A673 (cell line): Measurements from ENCODE around the gene FUT4. TPM values are rescaled to one million over a fixed set of nuclear protein-coding genes. Genes with fewer than 3 reads are reported as not detected.

Source experiments
- BruUV-seq: library from RNA; stranded (reverse); fragments of 400-500 nt; replicated peaks from 2 replicates; lab custom pipeline; 2021; lab: Mats Ljungman, UMichigan
- CTCF ChIA-PET: fragments of 300-600 bp; sonication (Branson Sonifier 250); formaldehyde crosslinking; loops from one replicate; lab custom pipeline; 2022; ENCODE audit warnings: antibody characterized with exemption; lab: Charles Lee
- POLR2A ChIA-PET: fragments of 300-600 bp; sonication (Branson Sonifier 250); formaldehyde crosslinking; loops from one replicate; lab custom pipeline; 2022; ENCODE audit warnings: antibody characterized with exemption; ENCODE audit not compliant: low non-redundant PET; lab: Charles Lee
- DNase-seq: peaks from one replicate; pipeline ENCODE4 v3.0.0-alpha.2; 2015; ENCODE audit warnings: low spot score
- H3K27ac ChIP-seq: fragments of 200-600 bp; sonication (generic); 2 replicates; pipeline ENCODE4 v1.5.1; 2016; ENCODE audit warnings: mixed run types, low read depth, mild to moderate bottlenecking, mixed read lengths, antibody characterized with exemption, low read length; ENCODE audit not compliant: poor library complexity, severe bottlenecking
- H3K27me3 ChIP-seq: fragments of 200-600 bp; sonication (generic); replicated peaks from 2 replicates; pipeline ENCODE4 v1.6.1; 2017; ENCODE audit warnings: mixed run types, low read depth, mild to moderate bottlenecking, mixed read lengths, antibody characterized with exemption, low read length; ENCODE audit not compliant: insufficient read depth, poor library complexity
- H3K36me3 ChIP-seq: fragments of 200-600 bp; sonication (generic); 2 replicates; pipeline ENCODE4 v1.6.1; 2016; ENCODE audit warnings: mixed run types, mild to moderate bottlenecking, mixed read lengths, antibody characterized with exemption, low read length; ENCODE audit not compliant: insufficient read depth, poor library complexity, severe bottlenecking
- H3K4me1 ChIP-seq: fragments of 200-600 bp; sonication (generic); 2 replicates; pipeline ENCODE4 v1.6.1; 2017; ENCODE audit warnings: mixed run types, mild to moderate bottlenecking, mixed read lengths, antibody characterized with exemption, low read length; ENCODE audit not compliant: insufficient read depth, poor library complexity, severe bottlenecking
- H3K4me3 ChIP-seq: fragments of 200-600 bp; sonication (generic); 2 replicates; pipeline ENCODE4 v1.5.1; 2016; ENCODE audit warnings: low read depth, mixed run types, mild to moderate bottlenecking, mixed read lengths, low read length; ENCODE audit not compliant: poor library complexity, severe bottlenecking
- H3K9me3 ChIP-seq: fragments of 200-600 bp; sonication (generic); 2 replicates; pipeline ENCODE4 v1.6.1; 2016; ENCODE audit warnings: mixed run types, low read depth, mild to moderate bottlenecking, mixed read lengths, antibody characterized with exemption, low read length; ENCODE audit not compliant: poor library complexity, severe bottlenecking
- EZH2 ChIP-seq: fragments of 200-600 bp; sonication (generic); IDR thresholded peaks from 2 replicates; pipeline ENCODE4 v1.6.1; 2017; ENCODE audit warnings: borderline replicate concordance, low read depth, mild to moderate bottlenecking, mixed read lengths, antibody characterized with exemption, low read length; ENCODE audit not compliant: poor library complexity, severe bottlenecking
- intact Hi-C: fragments of 100-400 bp; cut with micrococcal nuclease; formaldehyde crosslinking; loops from one replicate; pipeline ENCODE4 v1.10.0; 2022; ENCODE audit not compliant: unreplicated experiment
- total RNA-seq: library from RNA; stranded (reverse); gene quantifications from 2 replicates; pipeline ENCODE4 v1.2.3, GENCODE V29; 2021
- TF ChIP-seq, protein P1 (sequence below): fragments of 300-800, 200-600 bp; sonication (generic); conservative IDR thresholded peaks from 2 replicates; pipeline ENCODE4 v1.5.1; 2017; ENCODE audit warnings: low read depth, mild to moderate bottlenecking, antibody characterized with exemption, low read length, moderate library complexity, mixed read lengths

The FUT4 gene
- total RNA-seq, 1 experiment from 2014 or later, result 7.7 TPM

DNA sequence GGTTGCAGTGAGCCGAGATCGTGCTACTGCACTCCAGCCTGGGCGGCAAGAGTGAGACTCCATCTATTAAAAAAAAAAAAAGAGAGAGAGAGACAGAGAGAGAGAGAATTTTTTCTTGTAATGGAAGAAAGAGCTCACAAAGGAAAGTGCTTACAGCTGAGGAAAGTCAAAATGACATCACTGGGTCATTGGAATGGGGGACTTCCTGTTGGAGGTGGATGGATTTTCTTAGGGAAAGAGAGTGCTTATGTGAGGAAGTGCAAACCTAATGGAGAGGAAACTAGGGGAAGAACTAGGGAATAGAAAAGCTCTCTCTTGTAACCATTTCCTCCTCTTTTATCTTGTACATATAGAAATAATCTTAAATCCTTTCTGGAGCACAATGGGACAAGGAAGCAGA lies 17.1 kb downstream of the FUT4 start:
- H3K36me3 ChIP-seq, result no peaks in the 10 kb centered on the region
- intact Hi-C loops, result no loop called here
- no peaks in the 10 kb centered on the region for H3K27me3 ChIP-seq
- DNase-seq, result no peak
- TF ChIP-seq, protein P1, sequence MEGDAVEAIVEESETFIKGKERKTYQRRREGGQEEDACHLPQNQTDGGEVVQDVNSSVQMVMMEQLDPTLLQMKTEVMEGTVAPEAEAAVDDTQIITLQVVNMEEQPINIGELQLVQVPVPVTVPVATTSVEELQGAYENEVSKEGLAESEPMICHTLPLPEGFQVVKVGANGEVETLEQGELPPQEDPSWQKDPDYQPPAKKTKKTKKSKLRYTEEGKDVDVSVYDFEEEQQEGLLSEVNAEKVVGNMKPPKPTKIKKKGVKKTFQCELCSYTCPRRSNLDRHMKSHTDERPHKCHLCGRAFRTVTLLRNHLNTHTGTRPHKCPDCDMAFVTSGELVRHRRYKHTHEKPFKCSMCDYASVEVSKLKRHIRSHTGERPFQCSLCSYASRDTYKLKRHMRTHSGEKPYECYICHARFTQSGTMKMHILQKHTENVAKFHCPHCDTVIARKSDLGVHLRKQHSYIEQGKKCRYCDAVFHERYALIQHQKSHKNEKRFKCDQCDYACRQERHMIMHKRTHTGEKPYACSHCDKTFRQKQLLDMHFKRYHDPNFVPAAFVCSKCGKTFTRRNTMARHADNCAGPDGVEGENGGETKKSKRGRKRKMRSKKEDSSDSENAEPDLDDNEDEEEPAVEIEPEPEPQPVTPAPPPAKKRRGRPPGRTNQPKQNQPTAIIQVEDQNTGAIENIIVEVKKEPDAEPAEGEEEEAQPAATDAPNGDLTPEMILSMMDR, result no peak
- TF ChIP-seq EZH2, result no peak
- ChIA-PET CTCF (no interaction called here), POLR2A (no interaction called here)
- no peak overlapping the region for H3K4me3 ChIP-seq
- no peak overlapping the region for H3K27ac ChIP-seq
- H3K4me1 ChIP-seq, result peaks cover 9% of the 10 kb centered on the region
- BruUV-seq, result no TSS peak
- H3K9me3 ChIP-seq, result no peaks in the 10 kb centered on the region

DNA sequence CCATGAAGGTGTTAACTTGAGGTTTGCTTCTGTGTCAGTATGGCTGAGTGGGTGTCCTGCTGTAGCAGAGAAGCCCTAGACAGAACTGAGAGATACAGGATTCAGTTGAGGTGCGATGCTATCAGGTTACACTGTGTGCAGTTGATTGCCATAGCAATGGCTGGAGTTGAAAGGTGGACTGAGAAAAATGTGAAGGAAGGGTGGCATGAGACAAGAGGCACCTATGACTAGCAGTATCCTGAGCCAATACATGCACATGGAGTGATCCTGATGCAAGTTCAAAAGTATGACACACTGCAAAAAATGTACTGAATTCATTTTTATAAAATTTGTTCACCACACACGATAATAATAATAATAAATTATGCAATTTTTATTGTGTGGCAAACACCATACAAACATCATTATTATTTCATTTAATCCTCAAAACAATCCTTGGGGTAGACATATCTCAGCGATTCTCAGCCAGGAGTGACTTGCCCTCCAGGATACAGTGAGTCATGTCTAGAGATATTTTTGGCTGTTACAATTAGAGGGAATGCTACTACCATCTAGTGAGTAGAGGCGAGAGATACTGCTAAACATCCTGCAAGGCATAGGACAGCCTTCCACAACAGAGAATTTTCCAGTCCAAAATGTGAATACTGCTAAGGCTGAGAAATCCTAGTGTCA lies 19.6 kb downstream of the FUT4 start:
- Histone ChIP-seq H3K27ac (no peak overlapping the region), H3K27me3 (no peaks in the 10 kb centered on the region), H3K4me1 (peaks cover 9% of the 10 kb centered on the region), H3K4me3 (no peak overlapping the region), H3K9me3 (no peaks in the 10 kb centered on the region), H3K36me3 (no peaks in the 10 kb centered on the region)
- DNase-seq, result peak; percentile 28
- BruUV-seq, result no TSS peak
- intact Hi-C loops, result no loop called here
- ChIA-PET CTCF (no interaction called here), POLR2A (no interaction called here)
- no peak for TF ChIP-seq EZH2
- TF ChIP-seq, protein P1, result no peak

DNA sequence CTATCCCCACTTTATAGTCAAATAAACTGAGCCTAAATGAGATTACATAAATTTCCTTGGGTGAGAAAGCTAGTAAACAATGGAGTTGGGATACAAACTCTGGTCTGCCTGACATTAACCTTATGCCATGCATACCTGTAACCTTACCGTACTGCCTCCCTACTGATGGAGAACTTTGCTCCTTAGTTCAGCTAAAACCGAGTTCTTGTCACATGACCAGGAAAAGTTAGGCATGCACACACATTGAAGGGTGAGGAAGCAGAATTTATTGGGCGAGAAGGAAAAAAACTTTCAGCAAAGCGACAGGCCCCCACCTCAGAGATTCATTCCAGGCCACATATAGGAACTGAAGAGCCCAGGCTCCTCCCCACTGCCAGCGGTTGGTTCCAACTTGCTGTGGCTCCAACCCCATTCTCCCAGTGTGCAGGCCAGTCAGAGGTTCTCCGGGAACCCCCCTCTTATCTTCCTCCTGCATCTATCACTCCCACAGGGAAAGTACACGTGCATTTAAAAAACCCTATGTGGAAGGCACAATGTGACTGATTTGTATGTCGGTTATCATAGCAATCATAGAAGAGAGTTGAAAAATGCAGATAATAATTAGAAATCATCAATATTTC lies 20.2 kb downstream of the FUT4 start:
- POLR2A ChIA-PET, result no interaction called here
- no peak overlapping the region for H3K4me3 ChIP-seq
- intact Hi-C loops, result no loop called here
- CTCF ChIA-PET, result no interaction called here
- H3K36me3 ChIP-seq, result no peaks in the 10 kb centered on the region
- H3K27ac ChIP-seq, result no peak overlapping the region
- no TSS peak for BruUV-seq
- H3K4me1 ChIP-seq, result peaks cover 4% of the 10 kb centered on the region
- no peak for DNase-seq
- no peaks in the 10 kb centered on the region for H3K27me3 ChIP-seq
- H3K9me3 ChIP-seq, result no peaks in the 10 kb centered on the region
- TF ChIP-seq, protein P1, result no peak
- no peak for TF ChIP-seq EZH2
